ENCODE data around the gene SLC35E1.
"Not testable (repeated sequence)": the region's sequence is repeated elsewhere in the genome, so short reads cannot be mapped to it uniquely, and the experiment has no call there.

The SLC35E1 gene

GRCh38 chr19:16543734-16544133, 28.5 kb downstream of the SLC35E1 start:
- not testable (repeated sequence) for FAIRE-seq

- FAIRE-seq: no peak
Observed at GRCh38 chr19:16542910-16543472, 29.2 kb downstream of the SLC35E1 start.

- FAIRE-seq: no peak
Observed at GRCh38 chr19:16542045-16542909, 29.9 kb downstream of the SLC35E1 start, which contains the start of gene CHERP. CHERP (minus strand) TSS chr19:16542437; CDS start chr19:16542378, 59 bp downstream.

- no peak for FAIRE-seq
Observed at GRCh38 chr19:16541526-16542044, 30.6 kb downstream of the SLC35E1 start.

- FAIRE-seq: no peak
Observed at GRCh38 chr19:16540948-16541347, 31.3 kb downstream of the SLC35E1 start.

GRCh38 chr19:16537111-16537510, 35.1 kb downstream of the SLC35E1 start:
- no peak for FAIRE-seq

GRCh38 chr19:16536130-16536529, 36.1 kb downstream of the SLC35E1 start:
- FAIRE-seq: no peak

- no peak for FAIRE-seq
Observed at GRCh38 chr19:16535381-16535780, 36.8 kb downstream of the SLC35E1 start.

GRCh38 chr19:16532440-16533234, 39.6 kb downstream of the SLC35E1 start:
- FAIRE-seq: no peak

- no peak for FAIRE-seq
Observed at GRCh38 chr19:16531380-16531669, 40.9 kb downstream of the SLC35E1 start.

GRCh38 chr19:16530540-16531379, 41.5 kb downstream of the SLC35E1 start:
- no peak for FAIRE-seq

- no peak for FAIRE-seq
Observed at GRCh38 chr19:16529466-16530144, 42.6 kb downstream of the SLC35E1 start.

- FAIRE-seq: no peak
Observed at GRCh38 chr19:16527971-16528521, 44.2 kb downstream of the SLC35E1 start.

- FAIRE-seq: no peak
Observed at GRCh38 chr19:16527334-16527935, 44.8 kb downstream of the SLC35E1 start.

GRCh38 chr19:16525751-16526481, 46.3 kb downstream of the SLC35E1 start:
- no peak for FAIRE-seq

- no peak for FAIRE-seq
Observed at GRCh38 chr19:16524991-16525734, 47.1 kb downstream of the SLC35E1 start.

- no peak for FAIRE-seq
Observed at GRCh38 chr19:16522559-16523377, 49.4 kb downstream of the SLC35E1 start.

GRCh38 chr19:16521715-16522289, 50.4 kb downstream of the SLC35E1 start:
- no peak for FAIRE-seq

All from islet of Langerhans (tissue), 1 donor.